Adrenal gland (tissue), 12 donors: ENCODE measurements around the gene SAMHD1. TPM values are rescaled to one million over a fixed set of nuclear protein-coding genes. Genes with fewer than 3 reads are reported as not detected.
A peak's percentile ranks its signal among the peaks of the same experiment; 100 is the strongest.

Source experiments
- DNase-seq, 7 donors: peaks; one replicate each; pipeline ENCODE4 v3.0.0-alpha.2; 2019 to 2020
- H3K27ac ChIP-seq, 5 donors: fragments of 200-600 bp; sonication (generic) in 4 of 5; 1 replicate in 3 of 5; 2 replicates in 2 of 5; pipeline versions ENCODE4 v1.5.1 to v1.8.0; 2016 to 2020; ENCODE audit warnings: mild to moderate bottlenecking in 1 of 5
- H3K27me3 ChIP-seq: fragments of 200-600 bp; 2 replicates; pipeline ENCODE4 v1.8.0; 2021
- H3K36me3 ChIP-seq, 2 donors: fragments of 200-600 bp; replicated peaks in 1 of 2; 1 replicate in 1 of 2; 2 replicates in 1 of 2; pipeline versions ENCODE4 v1.5.1 to v1.8.0; 2018 to 2022
- H3K4me1 ChIP-seq, 2 donors: fragments of 200-600 bp; replicated peaks in 1 of 2; 1 replicate in 1 of 2; 2 replicates in 1 of 2; pipeline versions ENCODE4 v1.5.1 to v1.8.0; 2018 to 2021
- H3K4me3 ChIP-seq, 4 donors: fragments of 200-600 bp; sonication (generic) in 3 of 4; one replicate each; pipeline ENCODE4 v1.5.1; 2016 to 2018
- H3K9me3 ChIP-seq, 3 donors: fragments of 200-600 bp; sonication (generic) in 1 of 3; replicated peaks in 1 of 3; 1 replicate in 2 of 3; 2 replicates in 1 of 3; pipeline versions ENCODE4 v1.5.1 to v1.8.0; 2016 to 2021
- CTCF ChIP-seq, 6 experiments: fragments of 450-650 bp in 4 of 6; fragments of 200-600 bp in 2 of 6; sonication (generic) in 1 of 6; IDR thresholded peaks; 1 replicate in 5 of 6; 2 replicates in 1 of 6; pipeline versions ENCODE4 v1.5.1 to v1.8.0; 2016 to 2021; ENCODE audit warnings: antibody characterized with exemption in 6 of 6, mild to moderate bottlenecking in 2 of 6, moderate library complexity in 1 of 6
- POLR2A ChIP-seq, 2 donors: fragments of 450-650 bp; IDR thresholded peaks; one replicate each; pipeline ENCODE4 v1.6.1; 2017; ENCODE audit warnings: antibody characterized with exemption in 2 of 2, mild to moderate bottlenecking in 2 of 2, moderate library complexity in 1 of 2
- whole genome bisulfite sequencing, 4 donors: extraction: QIAGEN DNeasy Blood & Tissue Kit in 2 of 4; methylation state at CpG; one replicate each; pipeline versions ENCODE4 v1.1.5 to v1.1.7; 2013 to 2017; 5-methylcytosine and 5-hydroxymethylcytosine counted together
- intact Hi-C, 2 donors: fragments of 100-400 bp; cut with DNase I; formaldehyde crosslinking; loops; one replicate each; pipeline versions ENCODE4 v1.14.1 to v1.15.0; 2022 to 2023
- polyA plus RNA-seq, 3 donors: library from polyadenylated mRNA; stranded (reverse); fragments of 200-250 nt in 2 of 3; fragments of 350-450 nt in 1 of 3; fragmentation: Illumina TruSeq in 1 of 3; extraction: RNeasy Lipid Tissue Mini Kit (QIAGEN cat#74804) in 1 of 3; gene quantifications; one replicate each; pipeline ENCODE4 v1.2.3, GENCODE V29; 2013 to 2014
- total RNA-seq, 9 donors: library from RNA; depleted of rRNA in 4 of 9; stranded (reverse); fragments of >200 nt in 4 of 9; fragments of 120-200 nt in 1 of 9; fragmentation: NEBNext Ultra II Directional in 1 of 9; extraction: Animal tissue kit (Norgen Biotek cat#: 25700) in 1 of 9; gene quantifications; one replicate each; pipeline versions ENCODE4 v1.1.0 to v1.2.4, GENCODE V29; 2013 to 2023
- donor health status: healthy with polysubstance abuse.
- donor health status: Bipolar disorder and iron deficiency.
- donor health status: DM: yes; HTN: yes; CAD: no.
- donor health status: DM: no; HTN: no; CAD: no.
- donor health status: DM: no; HTN: no; CAD: no.
- donor health status: DM: yes; HTN: yes; CAD: no.

The SAMHD1 gene
- total and polyA plus RNA-seq, 12 donors: 27.1 to 232 (median 92.1) TPM

- H3K9me3 ChIP-seq: no peaks in the 10 kb centered on the region
- no peak overlapping the region for H3K4me3 ChIP-seq
- peak in 4 of 7 donors; percentile 65 to 79 (median 70) for DNase-seq
- H3K27me3 ChIP-seq: no peaks in the 10 kb centered on the region
- intact Hi-C loops: loop anchor here in 1 of 2 donors (10.0 kb wide), 1 partner anchor 52 kb away; no protein-coding TSS in a partner anchor
- H3K36me3 ChIP-seq: no peaks in the 10 kb centered on the region
- H3K4me1 ChIP-seq: peaks cover 13% of the 10 kb centered on the region in 2 donors
- WGBS, 4 donors: 45 to 58% (median 52%) methylated on average over 8 of the region's 8 CpGs
- peak overlapping the region in 3 of 5 donors; percentile 49 to 76 (median 70) for H3K27ac ChIP-seq
- TF ChIP-seq CTCF (IDR thresholded peaks at IDR 0.05): no peak
- peak in 1 of 2 donors; percentile 8 for TF ChIP-seq POLR2A (IDR thresholded peaks at IDR 0.05)
Measured at GRCh38 chr20:36866681-36867495, 84.6 kb downstream of the SAMHD1 start.

GRCh38 chr20:36866164-36866563 is 85.3 kb downstream of the SAMHD1 start:
- Histone ChIP-seq H3K4me3 (no peak overlapping the region), H3K4me1 (peaks cover 19 to 20% of the 10 kb centered on the region in 2 donors), H3K27me3 (no peaks in the 10 kb centered on the region), H3K9me3 (no peaks in the 10 kb centered on the region), H3K36me3 (no peaks in the 10 kb centered on the region), H3K27ac (peak overlapping the region in 3 of 5 donors; percentile 49 to 76 (median 70))
- no peak for DNase-seq
- intact Hi-C loops: loop anchor here in 1 of 2 donors (10.0 kb wide), 1 partner anchor 51 kb away; no protein-coding TSS in a partner anchor
- TF ChIP-seq POLR2A (IDR thresholded peaks at IDR 0.05) (no peak), CTCF (IDR thresholded peaks at IDR 0.05) (no peak)
- 89 to 93% (median 91%) methylated on average over 7 of the region's 7 CpGs for WGBS, 4 donors

GRCh38 chr20:36865861-36866149 is 85.7 kb downstream of the SAMHD1 start:
- no peaks in the 10 kb centered on the region for H3K9me3 ChIP-seq
- H3K27ac ChIP-seq: peak overlapping the region in 2 of 5 donors; percentile 70 to 76
- DNase-seq: no peak
- TF ChIP-seq POLR2A (IDR thresholded peaks at IDR 0.05) (no peak), CTCF (IDR thresholded peaks at IDR 0.05) (no peak)
- intact Hi-C loops: loop anchor here in 1 of 2 donors (10.0 kb wide), 1 partner anchor 51 kb away; no protein-coding TSS in a partner anchor
- H3K27me3 ChIP-seq: no peaks in the 10 kb centered on the region
- H3K36me3 ChIP-seq: no peaks in the 10 kb centered on the region
- H3K4me3 ChIP-seq: no peak overlapping the region
- peaks cover 23 to 24% of the 10 kb centered on the region in 2 donors for H3K4me1 ChIP-seq

GRCh38 chr20:36865076-36865860 is 86.2 kb downstream of the SAMHD1 start:
- intact Hi-C loops: loop anchor here in 1 of 2 donors (10.0 kb wide), 1 partner anchor 50 kb away; no protein-coding TSS in a partner anchor
- H3K4me1 ChIP-seq: peaks cover 28 to 29% of the 10 kb centered on the region in 2 donors
- H3K36me3 ChIP-seq: no peaks in the 10 kb centered on the region
- TF ChIP-seq CTCF (IDR thresholded peaks at IDR 0.05): no peak
- no peak for TF ChIP-seq POLR2A (IDR thresholded peaks at IDR 0.05)
- H3K27ac ChIP-seq: peak overlapping the region in 1 of 5 donors; percentile 76
- H3K9me3 ChIP-seq: no peaks in the 10 kb centered on the region
- WGBS, 4 donors: 88 to 97% (median 95%) methylated on average over 5 to 9 of the region's 9 CpGs
- no peaks in the 10 kb centered on the region for H3K27me3 ChIP-seq
- DNase-seq: peak in 1 of 7 donors; percentile 26
- no peak overlapping the region for H3K4me3 ChIP-seq
